Mucosa of descending colon (tissue), 3 donors: ENCODE data around the gene KNTC1. TPM values are rescaled to one million over a fixed set of nuclear protein-coding genes. Genes with fewer than 3 reads are reported as not detected.

Experiments
- ATAC-seq: fragments of 200-7000 bp; cut with Tn5 transposase; one replicate; pipeline ENCODE4 v1.9.1; 2020; ENCODE audit warnings: mild to moderate bottlenecking, moderate library complexity
- DNase-seq, 3 donors: peaks; one replicate each; pipeline ENCODE4 v3.0.0-alpha.2; 2020
- H3K36me3 ChIP-seq: fragments of 200-600 bp; one replicate; pipeline ENCODE4 v1.8.0; 2021; ENCODE audit warnings: low read depth, mild to moderate bottlenecking
- H3K4me1 ChIP-seq: fragments of 200-600 bp; one replicate; pipeline ENCODE4 v1.8.0; 2021; ENCODE audit warnings: low read depth, mild to moderate bottlenecking
- H3K4me3 ChIP-seq: fragments of 200-600 bp; one replicate; pipeline ENCODE4 v1.8.0; 2021; ENCODE audit warnings: mild to moderate bottlenecking
- H3K9me3 ChIP-seq: fragments of 200-600 bp; one replicate; pipeline ENCODE4 v1.8.0; 2021; ENCODE audit warnings: mild to moderate bottlenecking
- intact Hi-C, 2 donors: fragments of 100-400 bp; cut with DNase I in 1 of 2; cut with micrococcal nuclease in 1 of 2; formaldehyde crosslinking; loops; one replicate each; pipeline versions ENCODE4 v1.11.0 to v1.11.1; 2022; cut with DNase I, micrococcal nuclease
- total RNA-seq, 3 donors: library from RNA; stranded (reverse); fragmentation: NEBNext Ultra II Directional in 2 of 3; extraction: Animal tissue kit (Norgen Biotek cat#: 25700) in 2 of 3; gene quantifications; one replicate each; pipeline versions ENCODE4 v1.2.1 to v1.2.4, GENCODE V29; 2021 to 2023
- TF ChIP-seq, protein P1 (sequence below): fragments of 200-600 bp; IDR thresholded peaks from one replicate; pipeline ENCODE4 v1.8.0; 2022; ENCODE audit warnings: antibody characterized with exemption, mild to moderate bottlenecking
- donor health status: DM: no; HTN: no; CAD: no; lungs with moderate emphysema.
- donor health status: DM: no; HTN: no; CAD: no.
- donor health status: DM: no; HTN: yes; CAD: no.

The KNTC1 gene
- total RNA-seq, 3 donors from 2014 or later, result 11.4 to 28.3 (median 16.2) TPM

DNA sequence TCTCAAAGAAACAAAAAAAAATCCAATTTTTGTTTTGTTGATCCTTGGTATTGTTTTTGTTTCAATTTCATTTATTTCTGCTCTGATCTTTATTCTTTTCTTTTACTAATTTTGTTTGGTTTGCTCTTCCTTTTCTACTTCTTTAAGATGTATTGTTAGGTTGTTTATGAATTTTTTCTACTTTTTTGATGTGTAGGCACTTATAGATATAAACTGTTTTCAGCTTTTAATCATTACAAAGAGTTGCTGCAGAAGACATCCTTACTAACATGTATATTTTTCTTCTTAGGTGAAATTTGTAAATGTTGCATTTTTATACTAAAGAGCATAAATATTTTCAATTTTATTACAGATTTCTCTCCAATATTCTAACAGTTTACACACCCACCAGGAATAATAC lies 69.8 kb downstream of the KNTC1 start:
- Histone ChIP-seq H3K9me3 (no peaks in the 10 kb centered on the region), H3K4me3 (no peak overlapping the region), H3K36me3 (no peaks in the 10 kb centered on the region), H3K4me1 (no peaks in the 10 kb centered on the region)
- DNase-seq, result no peak
- TF ChIP-seq, protein P1, sequence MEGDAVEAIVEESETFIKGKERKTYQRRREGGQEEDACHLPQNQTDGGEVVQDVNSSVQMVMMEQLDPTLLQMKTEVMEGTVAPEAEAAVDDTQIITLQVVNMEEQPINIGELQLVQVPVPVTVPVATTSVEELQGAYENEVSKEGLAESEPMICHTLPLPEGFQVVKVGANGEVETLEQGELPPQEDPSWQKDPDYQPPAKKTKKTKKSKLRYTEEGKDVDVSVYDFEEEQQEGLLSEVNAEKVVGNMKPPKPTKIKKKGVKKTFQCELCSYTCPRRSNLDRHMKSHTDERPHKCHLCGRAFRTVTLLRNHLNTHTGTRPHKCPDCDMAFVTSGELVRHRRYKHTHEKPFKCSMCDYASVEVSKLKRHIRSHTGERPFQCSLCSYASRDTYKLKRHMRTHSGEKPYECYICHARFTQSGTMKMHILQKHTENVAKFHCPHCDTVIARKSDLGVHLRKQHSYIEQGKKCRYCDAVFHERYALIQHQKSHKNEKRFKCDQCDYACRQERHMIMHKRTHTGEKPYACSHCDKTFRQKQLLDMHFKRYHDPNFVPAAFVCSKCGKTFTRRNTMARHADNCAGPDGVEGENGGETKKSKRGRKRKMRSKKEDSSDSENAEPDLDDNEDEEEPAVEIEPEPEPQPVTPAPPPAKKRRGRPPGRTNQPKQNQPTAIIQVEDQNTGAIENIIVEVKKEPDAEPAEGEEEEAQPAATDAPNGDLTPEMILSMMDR, result no peak
- intact Hi-C loops, result no loop called here
- no peak for ATAC-seq

- TF ChIP-seq, protein P1, result no peak
- DNase-seq, result no peak
- no peaks in the 10 kb centered on the region for H3K9me3 ChIP-seq
- no peak overlapping the region for H3K4me3 ChIP-seq
- intact Hi-C loops, result no loop called here
- no peaks in the 10 kb centered on the region for H3K36me3 ChIP-seq
- ATAC-seq, result no peak
- no peaks in the 10 kb centered on the region for H3K4me1 ChIP-seq
Measured at GRCh38 chr12:122602456-122602855, 75.4 kb downstream of the KNTC1 start.

DNA sequence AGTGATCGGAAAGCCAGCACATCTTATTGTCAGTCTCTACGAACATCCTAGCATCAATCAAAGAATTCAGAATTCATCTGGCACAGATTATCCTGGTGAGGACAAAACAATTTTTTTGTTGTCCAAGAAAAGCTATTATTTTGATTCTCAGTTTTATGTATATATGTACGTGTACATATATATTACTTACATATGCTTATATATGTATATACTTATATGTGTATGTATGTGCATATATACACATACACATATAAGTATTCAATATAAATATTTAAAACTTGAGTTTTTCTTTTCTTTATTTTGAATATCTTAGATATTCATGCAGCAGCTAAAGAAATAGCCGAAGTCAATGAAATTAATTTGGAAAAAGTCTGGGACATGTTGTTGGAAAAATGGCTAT lies 77.9 kb downstream of the KNTC1 start:
- no peak for ATAC-seq
- DNase-seq, result no peak
- intact Hi-C loops, result no loop called here

GRCh38 chr12:122609732-122610131 lies 82.7 kb downstream of the KNTC1 start:
- Histone ChIP-seq H3K4me3 (no peak overlapping the region), H3K9me3 (no peaks in the 10 kb centered on the region), H3K36me3 (no peaks in the 10 kb centered on the region), H3K4me1 (no peaks in the 10 kb centered on the region)
- intact Hi-C loops, result no loop called here
- TF ChIP-seq, protein P1, result no peak
- no peak for DNase-seq
- ATAC-seq, result no peak

More for the DNA sequence above, 77.9 kb downstream of the KNTC1 start:
- TF ChIP-seq, protein P1, result no peak
- no peak overlapping the region for H3K4me3 ChIP-seq
- no peaks in the 10 kb centered on the region for H3K9me3 ChIP-seq
- H3K36me3 ChIP-seq, result no peaks in the 10 kb centered on the region
- H3K4me1 ChIP-seq, result no peaks in the 10 kb centered on the region

DNA sequence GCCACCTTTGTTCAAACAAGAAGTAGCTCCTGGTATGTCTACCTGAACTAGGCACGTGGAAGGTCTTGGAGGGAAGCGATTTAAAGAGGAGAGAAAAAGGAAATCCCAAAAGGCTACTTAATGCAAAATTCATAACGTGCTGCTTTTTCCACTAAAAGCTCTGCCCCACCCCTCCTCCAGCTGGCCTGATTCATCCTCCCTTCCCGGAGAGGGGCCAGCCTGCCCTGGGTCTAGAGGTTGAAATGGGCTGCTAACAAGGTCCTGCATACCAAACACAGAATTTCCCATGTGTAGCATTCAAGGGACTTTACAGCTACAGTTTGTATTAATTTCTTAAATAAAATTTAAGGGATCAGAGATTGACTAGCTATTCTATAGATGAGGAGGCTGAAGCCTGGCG lies 83.2 kb downstream of the KNTC1 start:
- Histone ChIP-seq H3K4me1 (no peaks in the 10 kb centered on the region), H3K4me3 (no peak overlapping the region), H3K9me3 (no peaks in the 10 kb centered on the region), H3K36me3 (no peaks in the 10 kb centered on the region)
- DNase-seq, result no peak
- ATAC-seq, result no peak
- TF ChIP-seq, protein P1, result no peak
- intact Hi-C loops, result no loop called here

DNA sequence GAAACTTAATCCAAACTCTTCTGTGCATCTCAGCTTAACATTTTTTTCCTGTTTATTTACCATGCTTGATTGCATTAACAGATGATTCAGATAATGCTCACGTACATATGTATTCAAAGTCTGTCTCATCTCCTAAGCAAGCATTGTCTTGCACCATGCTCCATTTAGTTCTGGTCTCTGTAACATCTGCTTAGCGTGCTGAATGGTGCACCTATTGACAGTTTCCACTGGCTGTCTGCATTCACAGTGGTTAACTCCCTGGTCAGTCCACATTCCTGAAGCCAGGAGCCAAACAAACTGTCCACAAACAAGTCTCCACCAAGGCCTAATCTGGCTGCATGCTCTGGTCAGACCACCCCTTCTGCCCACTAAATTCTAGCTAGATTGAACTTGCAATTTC lies 83.9 kb downstream of the KNTC1 start:
- intact Hi-C loops, result no loop called here
- Histone ChIP-seq H3K4me3 (no peak overlapping the region), H3K36me3 (no peaks in the 10 kb centered on the region), H3K4me1 (no peaks in the 10 kb centered on the region), H3K9me3 (no peaks in the 10 kb centered on the region)
- TF ChIP-seq, protein P1, result no peak
- ATAC-seq (no peak), DNase-seq (no peak)
